NCI-H1417 treated with DMSO at 0.1 percent for 48 hours (cell line): ENCODE data around the gene MYLK2.

Experiments used
- DNase-seq: peaks from one replicate; lab custom pipeline; 2025; lab: John Stamatoyannopoulos, UW

The MYLK2 gene

DNA sequence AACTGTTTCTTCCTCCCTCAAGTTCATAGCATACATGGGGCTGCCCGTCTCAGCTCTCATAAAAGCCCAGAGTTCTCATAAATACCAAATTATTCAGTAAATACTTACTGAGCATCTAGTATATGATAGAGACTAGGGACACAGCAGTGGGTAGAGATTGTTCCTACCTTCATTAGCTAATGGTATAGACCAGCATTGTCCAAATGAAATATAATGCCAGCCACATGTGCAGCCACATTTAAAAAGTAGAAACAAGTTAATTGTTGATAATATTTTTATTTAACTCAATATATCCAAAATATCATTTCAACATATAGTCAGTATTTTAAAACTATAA lies 52.4 kb downstream of the MYLK2 start:
- DNase-seq = no peak

DNA sequence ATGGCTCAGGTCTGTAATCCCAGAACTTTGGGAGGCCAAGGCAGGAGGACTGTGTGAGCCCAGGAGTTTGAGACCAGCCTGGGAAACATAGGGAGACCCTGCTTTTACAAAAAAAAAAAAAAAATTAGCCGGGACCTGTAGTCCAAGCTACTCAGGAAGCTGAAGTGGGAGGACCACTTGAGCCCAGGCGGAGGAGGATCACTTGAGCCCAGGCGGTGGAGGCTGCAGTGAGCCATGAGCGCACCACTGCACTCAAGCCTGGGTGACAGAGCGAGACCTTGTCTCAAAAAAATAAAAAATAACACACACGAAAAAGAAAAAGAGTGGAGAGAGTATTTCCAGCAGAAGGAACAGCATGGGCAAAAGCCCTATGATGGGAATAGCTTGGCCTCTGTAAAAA lies 53.2 kb downstream of the MYLK2 start:
- DNase-seq = no peak

DNA sequence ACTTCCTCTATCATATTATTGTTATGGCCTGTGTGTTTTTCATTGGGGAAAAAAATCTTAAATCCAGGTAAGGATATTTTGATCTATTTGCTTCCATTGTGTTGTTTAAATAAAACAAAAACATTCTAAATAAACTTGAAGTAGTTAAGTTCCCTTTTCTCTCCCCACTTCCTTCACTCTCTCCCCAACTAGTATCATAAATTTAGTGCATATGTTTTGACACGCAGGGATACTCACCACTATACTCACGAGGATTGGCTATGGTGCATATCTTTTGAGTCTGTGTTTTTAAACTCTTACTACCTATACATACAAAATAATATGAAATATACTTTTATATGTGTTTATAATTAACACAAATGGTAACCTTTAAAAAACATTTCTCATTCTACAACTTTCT lies 56.5 kb downstream of the MYLK2 start:
- no peak for DNase-seq

DNA sequence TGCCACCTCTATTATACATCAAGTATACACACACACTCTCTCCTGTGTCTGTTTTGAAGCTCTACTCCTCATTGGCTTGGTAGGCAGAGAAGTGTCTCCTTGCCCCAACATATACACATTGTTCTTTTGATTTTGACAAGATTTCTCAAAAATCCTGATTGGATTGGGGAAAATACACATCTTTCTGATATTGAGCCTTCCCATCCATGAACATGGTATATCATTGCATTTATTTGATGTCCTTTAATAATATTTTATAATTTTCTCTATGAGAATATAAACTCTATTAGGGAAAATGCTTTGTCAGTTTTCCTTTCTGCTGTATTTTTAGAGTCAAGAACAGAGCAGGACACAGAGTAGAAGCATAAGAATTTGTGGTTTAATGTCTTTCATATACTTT lies 58.5 kb downstream of the MYLK2 start:
- DNase-seq = no peak

GRCh38 chr20:31879143-31879987 lies 60.2 kb downstream of the MYLK2 start:
- DNase-seq = peak; percentile 82

- DNase-seq = no peak
Measured at GRCh38 chr20:31881945-31882344, 62.8 kb downstream of the MYLK2 start.

DNA sequence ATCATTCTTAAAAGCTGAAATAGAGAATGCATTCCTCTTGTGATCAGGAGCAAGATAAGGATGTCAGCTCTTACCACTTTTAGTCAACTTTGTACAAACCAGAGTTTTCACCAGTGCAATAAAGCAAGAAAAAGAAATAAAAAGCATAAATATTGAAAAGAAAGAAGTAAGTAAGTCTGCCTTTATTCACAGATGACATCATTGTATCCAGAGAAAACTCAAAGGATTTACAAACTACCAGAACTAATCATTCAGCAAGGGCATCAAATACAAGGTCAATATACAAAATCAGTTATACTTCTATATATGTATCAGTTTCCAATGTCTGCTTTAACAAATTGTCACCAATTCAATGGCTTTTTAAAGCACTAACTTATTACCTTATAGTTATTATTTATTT lies 64.7 kb downstream of the MYLK2 start:
- no peak for DNase-seq
